Measurements from ENCODE around the gene YDJC. TPM values are rescaled to one million over a fixed set of nuclear protein-coding genes. Genes with fewer than 3 reads are reported as not detected.
A peak's percentile ranks its signal among the peaks of the same experiment; 100 is the strongest.

YDJC gene
- total and polyA plus RNA-seq, 2 donors (not counting 1 experiment from before 2014, with no cell fraction given) = 48.8 to 82.8 TPM

GRCh38 chr22:21633481-21633880 lies 3.7 kb upstream of the YDJC start:
- Mint-ChIP-seq H3K4me3 (no peak overlapping the region), H3K4me1 (peaks cover 18% of the 10 kb centered on the region), H3K9me3 (ENCODE audit: insufficient read depth) (no peaks in the 10 kb centered on the region), H3K27me3 (no peaks in the 10 kb centered on the region), H3K27ac (no peak overlapping the region)
- intact Hi-C loops (cut with micrococcal nuclease) = loop anchor here (5.0 kb wide), 1 partner anchor 46 kb away; no protein-coding TSS in a partner anchor
- Histone ChIP-seq H3K4me2 (replicated peaks; ENCODE audit: low read depth, low read length, poor library complexity, severe bottlenecking) (no peak overlapping the region), H3K36me3 (replicated peaks in 1 of 2; ENCODE audit: control extremely low read depth in 1 of 2, control insufficient read depth in 1 of 2, extremely low read depth in 1 of 2, insufficient read depth in 2 of 2, low read length in 1 of 2) (peaks cover 0 to under 1% of the 10 kb centered on the region in 2 experiments), H3K27me3 (replicated peaks in 1 of 4; ENCODE audit: control extremely low read depth in 1 of 4, control insufficient read depth in 3 of 4, insufficient read depth in 4 of 4, low read length in 3 of 4) (no peaks in the 10 kb centered on the region), H2AFZ (ENCODE audit: insufficient read depth, low read depth, low read length, poor library complexity, severe bottlenecking) (no peak overlapping the region), H3K9ac (ENCODE audit: low read length) (no peak overlapping the region), H4K20me1 (ENCODE audit: control insufficient read depth, insufficient read depth, low read length, poor library complexity, severe bottlenecking) (peaks cover 19% of the 10 kb centered on the region), H3K9me3 (ENCODE audit: control extremely low read depth in 1 of 3, control insufficient read depth in 2 of 3, insufficient read depth in 1 of 3, low read length in 2 of 3) (peaks cover 0 to 15% (median 0%) of the 10 kb centered on the region in 3 donors), H3K4me3 (ENCODE audit: control extremely low read depth in 1 of 5, extremely low read depth in 1 of 5, insufficient read depth in 1 of 5, low read depth in 2 of 5, low read length in 4 of 5) (no peak overlapping the region), H3K27ac (ENCODE audit: low read length in 2 of 2) (no peak overlapping the region), H3K79me2 (ENCODE audit: control insufficient read depth, insufficient read depth, low read length) (peaks cover 15% of the 10 kb centered on the region), H3K4me1 (ENCODE audit: control insufficient read depth in 2 of 2, insufficient read depth in 2 of 2, low read length in 2 of 2) (peaks cover 7 to 20% of the 10 kb centered on the region in 2 donors)
- ChIA-PET POLR2A (no interaction called here), CTCF (interaction anchor here (0.9 to 5.4 kb wide), 2 partner anchors 10 to 13 kb away, joined by 3 to 23 read pairs; no protein-coding TSS in a partner anchor)
- no peak for DNase-seq
- WGBS (ENCODE audit: insufficient coverage) = 98% methylated on average over 4 of the region's 4 CpGs
- no peak for ATAC-seq (ENCODE audit: low read depth)
- TF ChIP-seq EZH2 (IDR thresholded peaks at IDR 0.05; ENCODE audit: borderline replicate concordance, insufficient read depth, low read depth, low read length, poor library complexity, severe bottlenecking) (no peak), CTCF (IDR thresholded peaks at IDR 0.05) (no peak)

GRCh38 chr22:21632931-21633330 lies 3.1 kb upstream of the YDJC start:
- Histone ChIP-seq H3K4me1 (ENCODE audit: control insufficient read depth in 2 of 2, insufficient read depth in 2 of 2, low read length in 2 of 2) (peaks cover 13 to 26% of the 10 kb centered on the region in 2 donors), H2AFZ (ENCODE audit: insufficient read depth, low read depth, low read length, poor library complexity, severe bottlenecking) (no peak overlapping the region), H3K4me2 (replicated peaks; ENCODE audit: low read depth, low read length, poor library complexity, severe bottlenecking) (peak overlapping the region; percentile 11), H3K36me3 (replicated peaks in 1 of 2; ENCODE audit: control extremely low read depth in 1 of 2, control insufficient read depth in 1 of 2, extremely low read depth in 1 of 2, insufficient read depth in 2 of 2, low read length in 1 of 2) (peaks cover 0 to 6% of the 10 kb centered on the region in 2 experiments), H3K27me3 (replicated peaks in 1 of 4; ENCODE audit: control extremely low read depth in 1 of 4, control insufficient read depth in 3 of 4, insufficient read depth in 4 of 4, low read length in 3 of 4) (no peaks in the 10 kb centered on the region), H4K20me1 (ENCODE audit: control insufficient read depth, insufficient read depth, low read length, poor library complexity, severe bottlenecking) (peaks cover 25% of the 10 kb centered on the region), H3K9me3 (ENCODE audit: control extremely low read depth in 1 of 3, control insufficient read depth in 2 of 3, insufficient read depth in 1 of 3, low read length in 2 of 3) (peaks cover 0 to 16% (median 0%) of the 10 kb centered on the region in 3 donors), H3K79me2 (ENCODE audit: control insufficient read depth, insufficient read depth, low read length) (peaks cover 20% of the 10 kb centered on the region), H3K27ac (ENCODE audit: low read length in 2 of 2) (no peak overlapping the region), H3K4me3 (ENCODE audit: control extremely low read depth in 1 of 5, extremely low read depth in 1 of 5, insufficient read depth in 1 of 5, low read depth in 2 of 5, low read length in 4 of 5) (no peak overlapping the region), H3K9ac (ENCODE audit: low read length) (no peak overlapping the region)
- no peaks in the 10 kb centered on the region for H3K9me3 Mint-ChIP-seq (ENCODE audit: insufficient read depth)
- H3K4me3 Mint-ChIP-seq = no peak overlapping the region
- ChIA-PET CTCF (interaction anchor here (0.9 to 11.1 kb wide), 2 partner anchors 10 to 11 kb away, joined by 3 to 168 read pairs; partner anchors contain the start of gene SDF2L1), POLR2A (interaction anchor here (1.0 kb wide), 1 partner anchor 9 kb away, joined by 6 read pairs; the partner anchor contains the start of gene SDF2L1)
- ATAC-seq (ENCODE audit: low read depth) = no peak
- H3K27me3 Mint-ChIP-seq = no peaks in the 10 kb centered on the region
- no peak for DNase-seq
- H3K27ac Mint-ChIP-seq = no peak overlapping the region
- peaks cover 24% of the 10 kb centered on the region for H3K4me1 Mint-ChIP-seq
- intact Hi-C loops (cut with micrococcal nuclease) = loop anchor here (5.0 kb wide), 1 partner anchor 46 kb away; no protein-coding TSS in a partner anchor
- TF ChIP-seq CTCF (IDR thresholded peaks at IDR 0.05) (no peak), EZH2 (IDR thresholded peaks at IDR 0.05; ENCODE audit: borderline replicate concordance, insufficient read depth, low read depth, low read length, poor library complexity, severe bottlenecking) (no peak)
- WGBS (ENCODE audit: insufficient coverage) = 98% methylated on average over 18 of the region's 18 CpGs
